AG09319 (cell line): ENCODE measurements around the gene LGR6.

ENCODE experiments used
- DNase-seq: peaks from one replicate; pipeline ENCODE4 v3.0.0-alpha.2; 2010; ENCODE audit warnings: low read depth; ENCODE audit errors: extremely low read depth
- CTCF ChIP-seq: IDR thresholded peaks from 2 replicates; pipeline ENCODE4 v1.5.1; 2011; ENCODE audit warnings: low read depth, mild to moderate bottlenecking, inconsistent platforms, low read length, moderate library complexity

Gene LGR6

GRCh38 chr1:202207292-202207691 lies 13.7 kb downstream of the LGR6 start:
- peak; percentile 18 for DNase-seq
- TF ChIP-seq CTCF: peak; percentile 9

GRCh38 chr1:202208351-202208857 lies 14.8 kb downstream of the LGR6 start:
- TF ChIP-seq CTCF: no peak
- no peak for DNase-seq

- no peak for DNase-seq
- TF ChIP-seq CTCF: no peak
These were observed 16.8 kb downstream of the LGR6 start for GRCh38 chr1:202210385-202210784.

- no peak for TF ChIP-seq CTCF
- no peak for DNase-seq
These were observed 17.4 kb downstream of the LGR6 start for GRCh38 chr1:202210969-202211368.

- TF ChIP-seq CTCF: no peak
These were observed 19.2 kb downstream of the LGR6 start for GRCh38 chr1:202212787-202213186.

GRCh38 chr1:202213361-202214088 lies 19.9 kb downstream of the LGR6 start:
- no peak for DNase-seq
- TF ChIP-seq CTCF: peak; percentile 7; the same call in 1 of the 2 replicates

More at GRCh38 chr1:202212787-202213186, 19.2 kb downstream of the LGR6 start:
- no peak for DNase-seq

GRCh38 chr1:202214089-202214843 lies 20.7 kb downstream of the LGR6 start:
- DNase-seq: no peak
- TF ChIP-seq CTCF: no peak
